DND-41 (cell line): Measurements from ENCODE around the gene SPATS2.

Experiments
- CTCF ChIP-seq: IDR thresholded peaks from 2 replicates; pipeline ENCODE4 v1.5.1; 2012; ENCODE audit warnings: borderline replicate concordance, low read length, moderate library complexity, mild to moderate bottlenecking; ENCODE audit not compliant: poor library complexity, severe bottlenecking; ENCODE audit errors: extremely low read depth
- EZH2 ChIP-seq: IDR thresholded peaks from 3 replicates; pipeline ENCODE4 v1.6.1; 2012; ENCODE audit warnings: borderline replicate concordance, low read depth, mild to moderate bottlenecking, moderate library complexity, low read length, inconsistent platforms; ENCODE audit not compliant: severe bottlenecking

DNA sequence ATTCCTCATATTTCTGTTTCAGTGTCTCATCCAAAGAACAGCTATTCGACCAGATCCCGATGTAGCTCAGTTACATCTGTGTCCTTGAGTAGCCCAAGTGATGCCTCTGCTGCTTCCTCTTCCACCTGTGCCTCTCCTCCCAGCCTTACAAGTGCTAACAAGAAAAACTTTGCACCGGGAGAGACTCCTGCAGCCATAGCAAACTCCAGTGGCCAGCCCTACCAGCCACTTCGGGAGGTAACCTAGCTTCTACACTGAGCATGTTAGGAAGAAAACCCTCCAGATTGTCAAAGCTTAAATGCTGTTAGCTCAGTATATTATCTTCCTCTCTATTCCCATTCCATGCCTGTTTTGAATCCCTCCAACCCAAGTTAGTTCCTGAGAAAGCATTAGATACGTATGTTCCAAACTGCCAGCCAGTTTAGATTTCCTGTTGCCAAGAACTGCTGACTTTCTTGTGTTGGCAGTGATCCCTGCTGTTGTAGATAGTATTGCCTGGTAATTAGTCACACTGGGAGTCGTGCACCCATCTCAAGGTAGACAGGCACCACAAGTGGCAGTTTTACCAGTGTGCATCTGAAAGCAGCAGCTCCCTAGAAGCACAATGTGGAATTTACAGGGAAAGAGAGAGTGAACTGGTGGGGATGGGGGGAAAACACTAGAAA lies 157.5 kb downstream of the SPATS2 start:
- TF ChIP-seq EZH2 (no peak), CTCF (no peak)
